Chondrocyte (in vitro differentiated cells): ENCODE measurements around the gene MACROD2. TPM values are rescaled to one million over a fixed set of nuclear protein-coding genes. Genes with fewer than 3 reads are reported as not detected.

Source experiments
- DNase-seq: peaks from one replicate; pipeline ENCODE4 v3.0.0; 2021; ENCODE audit warnings: mixed read lengths, low spot score
- H3K27ac Mint-ChIP-seq: one replicate; pipeline ENCODE4 v1.8.0; 2021; ENCODE audit warnings: mild to moderate bottlenecking, moderate library complexity, mixed read lengths; ENCODE audit not compliant: unreplicated experiment
- H3K27me3 Mint-ChIP-seq: 2 replicates; pipeline ENCODE4 v1.8.0; 2021; ENCODE audit warnings: low read depth, mixed read lengths
- H3K36me3 Mint-ChIP-seq: 2 replicates; pipeline ENCODE4 v1.8.0; 2021; ENCODE audit warnings: low read depth, mixed read lengths
- H3K4me1 Mint-ChIP-seq: 2 replicates; pipeline ENCODE4 v1.8.0; 2021; ENCODE audit warnings: low read depth, mild to moderate bottlenecking, mixed read lengths
- H3K4me3 Mint-ChIP-seq: one replicate; pipeline ENCODE4 v1.8.0; 2021; ENCODE audit warnings: mild to moderate bottlenecking, moderate library complexity, mixed read lengths; ENCODE audit not compliant: unreplicated experiment
- H3K9me3 Mint-ChIP-seq: 2 replicates; pipeline ENCODE4 v1.8.0; 2021; ENCODE audit warnings: low read depth, mixed read lengths
- total RNA-seq: library from RNA; stranded (reverse); gene quantifications from 3 replicates; pipeline ENCODE4 v1.2.1, GENCODE V29; 2021
- TF ChIP-seq, protein P1 (sequence below): fragments of 200-600 bp; sonication (generic); IDR thresholded peaks from 2 replicates; pipeline ENCODE4 v1.5.0; 2021; ENCODE audit warnings: antibody characterized with exemption, mild to moderate bottlenecking, moderate library complexity

Gene MACROD2
- total RNA-seq, 1 donor from 2014 or later: 3.2 TPM

DNA sequence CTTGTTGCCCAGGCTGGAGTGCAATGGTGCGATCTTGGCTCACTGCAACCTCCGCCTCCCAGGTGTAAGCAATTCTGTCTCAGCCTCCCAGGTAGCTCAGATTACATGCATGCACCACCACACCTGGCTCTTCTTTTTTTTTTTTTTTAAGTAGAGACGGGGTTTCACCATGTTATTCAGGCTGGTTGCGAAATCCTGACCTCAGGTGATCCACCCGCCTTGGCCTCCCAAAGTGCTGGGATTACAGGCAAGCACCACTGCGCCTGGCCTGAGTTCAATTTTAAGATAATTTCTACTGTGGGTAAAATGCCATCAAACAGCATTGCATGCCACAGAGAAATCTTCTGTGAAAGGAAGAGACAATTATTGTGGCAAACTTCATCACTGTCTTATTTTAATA lies 1944.8 kb downstream of the MACROD2 start:
- H3K4me3 Mint-ChIP-seq: no peak overlapping the region
- no peak overlapping the region for H3K27ac Mint-ChIP-seq
- peaks cover 7% of the 10 kb centered on the region for H3K27me3 Mint-ChIP-seq
- TF ChIP-seq, protein P1, sequence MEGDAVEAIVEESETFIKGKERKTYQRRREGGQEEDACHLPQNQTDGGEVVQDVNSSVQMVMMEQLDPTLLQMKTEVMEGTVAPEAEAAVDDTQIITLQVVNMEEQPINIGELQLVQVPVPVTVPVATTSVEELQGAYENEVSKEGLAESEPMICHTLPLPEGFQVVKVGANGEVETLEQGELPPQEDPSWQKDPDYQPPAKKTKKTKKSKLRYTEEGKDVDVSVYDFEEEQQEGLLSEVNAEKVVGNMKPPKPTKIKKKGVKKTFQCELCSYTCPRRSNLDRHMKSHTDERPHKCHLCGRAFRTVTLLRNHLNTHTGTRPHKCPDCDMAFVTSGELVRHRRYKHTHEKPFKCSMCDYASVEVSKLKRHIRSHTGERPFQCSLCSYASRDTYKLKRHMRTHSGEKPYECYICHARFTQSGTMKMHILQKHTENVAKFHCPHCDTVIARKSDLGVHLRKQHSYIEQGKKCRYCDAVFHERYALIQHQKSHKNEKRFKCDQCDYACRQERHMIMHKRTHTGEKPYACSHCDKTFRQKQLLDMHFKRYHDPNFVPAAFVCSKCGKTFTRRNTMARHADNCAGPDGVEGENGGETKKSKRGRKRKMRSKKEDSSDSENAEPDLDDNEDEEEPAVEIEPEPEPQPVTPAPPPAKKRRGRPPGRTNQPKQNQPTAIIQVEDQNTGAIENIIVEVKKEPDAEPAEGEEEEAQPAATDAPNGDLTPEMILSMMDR: no peak
- H3K9me3 Mint-ChIP-seq: peaks cover 11% of the 10 kb centered on the region
- no peaks in the 10 kb centered on the region for H3K4me1 Mint-ChIP-seq
- DNase-seq: no peak
- peaks cover 1% of the 10 kb centered on the region for H3K36me3 Mint-ChIP-seq

DNA sequence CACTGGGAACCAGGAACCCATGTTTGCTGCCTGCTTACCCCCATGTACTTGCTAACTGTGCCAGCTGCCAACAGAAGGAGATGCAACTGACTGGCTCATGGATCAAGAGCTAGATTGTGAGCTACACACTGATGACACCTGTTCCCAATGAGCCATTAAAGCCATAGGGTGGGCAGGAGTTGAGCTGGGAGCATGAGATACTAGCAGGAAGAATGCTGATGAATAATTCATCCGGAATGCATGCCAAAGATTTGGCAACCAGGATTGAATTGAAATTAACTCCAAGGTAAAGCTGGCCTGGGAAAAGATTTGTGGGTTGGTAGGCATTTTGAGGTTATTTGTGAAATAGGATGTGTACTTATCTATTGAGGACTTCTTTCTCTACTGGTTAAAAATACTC lies 1946.8 kb downstream of the MACROD2 start:
- H3K4me1 Mint-ChIP-seq: no peaks in the 10 kb centered on the region
- H3K9me3 Mint-ChIP-seq: peaks cover 11% of the 10 kb centered on the region
- H3K4me3 Mint-ChIP-seq: no peak overlapping the region
- H3K36me3 Mint-ChIP-seq: peaks cover 1% of the 10 kb centered on the region
- DNase-seq: no peak
- peaks cover 7% of the 10 kb centered on the region for H3K27me3 Mint-ChIP-seq
- no peak overlapping the region for H3K27ac Mint-ChIP-seq
- TF ChIP-seq, protein P1: no peak

DNA sequence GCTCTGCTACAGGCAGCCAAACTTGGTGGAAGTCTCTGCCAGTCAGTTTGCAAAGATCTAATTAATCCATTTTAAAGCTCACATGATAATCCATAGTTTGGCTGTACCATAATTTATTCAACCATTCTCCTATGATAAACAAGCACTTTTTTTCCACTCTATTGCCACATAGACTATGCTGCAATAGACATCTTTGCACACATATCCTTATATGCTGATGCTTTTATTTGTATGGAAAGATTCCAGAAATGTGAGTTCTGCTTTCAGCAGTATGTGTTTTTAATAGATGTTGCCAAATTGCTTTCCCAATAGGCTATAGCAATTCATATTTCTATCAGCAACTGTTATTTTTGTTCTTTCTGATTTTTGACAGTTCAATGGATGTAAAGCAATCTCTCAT lies 1950.0 kb downstream of the MACROD2 start:
- TF ChIP-seq, protein P1: no peak
- DNase-seq: no peak
- H3K4me3 Mint-ChIP-seq: no peak overlapping the region
- no peaks in the 10 kb centered on the region for H3K9me3 Mint-ChIP-seq
- H3K27me3 Mint-ChIP-seq: peaks cover 7% of the 10 kb centered on the region
- no peaks in the 10 kb centered on the region for H3K4me1 Mint-ChIP-seq
- H3K36me3 Mint-ChIP-seq: no peaks in the 10 kb centered on the region
- H3K27ac Mint-ChIP-seq: no peak overlapping the region

DNA sequence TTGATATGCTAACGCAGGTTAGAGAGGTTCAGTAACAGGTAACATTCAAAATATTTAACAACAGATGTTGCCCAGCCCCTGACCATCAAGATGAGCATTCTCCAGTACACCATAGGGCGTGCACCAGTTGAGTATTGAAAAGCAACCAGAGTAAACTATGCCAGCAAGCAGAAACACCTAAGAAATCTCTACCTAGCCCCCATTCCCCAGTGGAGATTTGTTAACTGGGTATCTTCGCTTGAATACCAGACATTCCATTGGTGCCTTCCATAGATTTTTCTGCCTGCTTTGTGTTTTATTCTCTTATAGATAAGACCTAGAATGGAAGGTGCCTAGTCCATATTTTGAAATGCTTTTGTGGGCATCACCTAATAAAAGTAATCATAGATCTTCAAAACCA lies 1954.1 kb downstream of the MACROD2 start:
- TF ChIP-seq, protein P1: no peak
- H3K27me3 Mint-ChIP-seq: peaks cover 2% of the 10 kb centered on the region
- H3K4me1 Mint-ChIP-seq: no peaks in the 10 kb centered on the region
- no peak overlapping the region for H3K4me3 Mint-ChIP-seq
- H3K27ac Mint-ChIP-seq: no peak overlapping the region
- no peak for DNase-seq
- H3K9me3 Mint-ChIP-seq: peaks cover 3% of the 10 kb centered on the region
- H3K36me3 Mint-ChIP-seq: no peaks in the 10 kb centered on the region

DNA sequence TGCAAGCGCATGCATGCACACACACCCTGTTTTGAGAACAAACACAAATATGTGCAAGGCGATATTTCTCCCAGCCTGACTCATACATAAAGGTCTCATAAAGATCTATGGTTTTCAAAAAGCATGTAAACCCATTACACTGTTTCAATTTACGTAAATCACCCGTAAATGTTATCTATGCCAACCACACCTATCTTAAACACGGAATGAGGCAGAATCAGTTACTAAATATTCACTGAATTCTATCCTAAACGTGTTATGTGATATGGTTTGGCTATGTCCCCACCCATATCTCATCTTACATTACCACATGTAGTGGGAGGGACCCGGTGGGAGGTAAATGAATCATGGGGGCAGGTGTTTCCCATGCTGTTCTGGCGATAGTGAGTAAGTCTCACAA lies 1956.3 kb downstream of the MACROD2 start:
- no peak overlapping the region for H3K4me3 Mint-ChIP-seq
- TF ChIP-seq, protein P1: no peak
- H3K9me3 Mint-ChIP-seq: peaks cover 3% of the 10 kb centered on the region
- H3K27me3 Mint-ChIP-seq: no peaks in the 10 kb centered on the region
- H3K36me3 Mint-ChIP-seq: no peaks in the 10 kb centered on the region
- H3K27ac Mint-ChIP-seq: no peak overlapping the region
- no peaks in the 10 kb centered on the region for H3K4me1 Mint-ChIP-seq
- DNase-seq: no peak
